HG03066 (cell line): ENCODE results near the gene PLCL1.

ENCODE experiments used
- ATAC-seq: cut with Tn5 transposase; IDR thresholded peaks from one replicate; pipeline ENCODE4 v1.9.1; 2021; ENCODE audit warnings: low read depth; ENCODE audit not compliant: unreplicated experiment

Gene PLCL1

GRCh38 chr2:198097630-198098029 lies 293.2 kb downstream of the PLCL1 start:
- ATAC-seq, result no peak

GRCh38 chr2:198098386-198098785 lies 294.0 kb downstream of the PLCL1 start:
- no peak for ATAC-seq

DNA sequence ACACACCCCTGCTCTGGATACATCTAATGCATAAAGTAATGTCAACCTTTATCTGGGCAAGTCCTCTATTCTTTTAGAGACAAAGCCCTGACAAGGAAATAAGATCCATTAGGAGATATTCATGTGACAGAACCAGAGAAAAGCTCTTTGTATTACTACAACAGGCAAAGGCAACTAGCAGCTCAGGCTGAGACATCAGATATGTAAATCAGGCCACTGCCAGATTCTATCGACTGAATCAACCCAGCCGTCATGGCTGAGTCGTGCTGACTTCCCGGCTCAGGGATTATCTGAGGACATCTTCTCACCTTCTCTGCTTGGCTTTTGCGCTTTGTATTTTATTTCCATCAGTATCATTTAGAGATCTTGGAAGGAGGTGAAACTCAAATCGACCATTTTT lies 294.5 kb downstream of the PLCL1 start:
- ATAC-seq, result no peak

- no peak for ATAC-seq
Measured at GRCh38 chr2:198100346-198100745, 296.0 kb downstream of the PLCL1 start.

GRCh38 chr2:198101688-198102087 lies 297.3 kb downstream of the PLCL1 start:
- ATAC-seq, result no peak

DNA sequence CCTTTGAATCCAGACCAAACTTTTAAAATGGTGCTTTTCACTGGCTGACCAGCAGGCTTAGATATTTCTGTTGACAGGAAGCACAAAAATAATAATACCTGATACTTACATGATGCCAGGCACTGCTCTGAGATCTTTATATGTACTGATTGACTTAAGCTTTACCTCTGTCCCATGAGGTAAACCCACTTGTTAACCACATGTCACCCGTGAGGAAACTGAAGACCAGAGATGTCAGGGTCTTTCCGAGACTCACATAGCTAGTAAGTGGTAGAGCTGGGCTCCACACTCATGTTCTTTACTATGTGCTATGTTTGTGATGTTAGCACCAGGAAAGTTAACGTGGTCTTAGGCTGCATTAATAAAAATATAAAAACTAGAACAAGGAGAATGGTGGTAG lies 297.7 kb downstream of the PLCL1 start:
- ATAC-seq, result no peak

GRCh38 chr2:198102856-198103255 lies 298.5 kb downstream of the PLCL1 start:
- no peak for ATAC-seq

DNA sequence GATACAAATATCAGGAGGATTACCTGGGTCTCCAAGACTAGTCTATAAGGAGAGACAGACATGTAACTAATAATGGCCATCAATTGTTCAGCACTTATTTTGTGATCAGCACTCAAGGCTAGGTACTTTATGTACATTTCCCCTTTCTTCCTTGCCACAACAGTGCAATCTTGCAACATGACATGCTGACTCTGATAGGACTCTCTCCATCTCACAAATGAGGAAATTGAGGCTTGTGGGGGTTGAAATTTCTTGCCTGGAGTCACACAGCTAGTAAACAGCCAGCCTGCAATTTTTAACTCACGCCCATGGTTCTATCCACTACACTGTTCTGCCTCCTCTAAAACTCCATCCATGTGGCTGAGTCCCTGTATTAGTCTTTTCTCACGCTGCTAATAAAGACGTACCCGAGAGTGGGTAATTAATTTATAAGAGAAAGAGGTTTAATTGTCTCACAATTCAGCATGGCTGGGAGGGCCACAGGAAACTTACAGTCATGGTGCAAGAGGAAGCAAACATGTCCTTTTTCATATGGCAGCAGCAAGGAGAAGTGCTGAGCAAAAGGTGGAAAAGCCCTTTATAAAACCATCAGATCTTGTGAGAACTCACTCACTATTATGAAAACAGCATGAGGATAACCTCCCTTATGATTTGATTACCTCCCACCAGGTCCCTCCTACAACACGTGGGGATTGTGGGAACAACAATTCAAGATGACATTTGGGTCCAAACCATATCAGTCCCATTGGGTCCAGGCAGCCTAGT lies 302.4 kb downstream of the PLCL1 start:
- no peak for ATAC-seq

GRCh38 chr2:198113316-198113715 lies 308.9 kb downstream of the PLCL1 start:
- no peak for ATAC-seq

GRCh38 chr2:198114064-198114463 lies 309.7 kb downstream of the PLCL1 start:
- no peak for ATAC-seq

- no peak for ATAC-seq
Measured at GRCh38 chr2:198115201-198115600, 310.8 kb downstream of the PLCL1 start.

DNA sequence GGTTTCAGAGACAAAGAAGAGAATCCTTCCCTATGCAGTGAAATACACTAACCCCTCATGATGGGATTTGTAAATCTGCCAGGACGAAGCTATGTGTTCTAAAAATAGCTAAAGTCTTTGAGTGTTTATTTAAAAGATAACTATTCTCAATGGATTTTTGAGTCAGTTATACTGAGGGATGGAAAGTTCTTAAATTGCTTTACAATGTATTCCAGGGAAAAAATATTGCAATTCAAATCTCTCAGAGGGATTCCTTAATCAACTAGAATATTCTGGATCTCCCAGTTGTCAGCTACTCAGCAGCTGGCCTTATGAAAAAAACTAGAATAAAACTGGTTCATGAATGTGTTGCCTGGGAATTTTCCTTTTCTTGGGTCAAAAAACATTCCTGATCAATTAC lies 312.4 kb downstream of the PLCL1 start:
- ATAC-seq, result no peak

DNA sequence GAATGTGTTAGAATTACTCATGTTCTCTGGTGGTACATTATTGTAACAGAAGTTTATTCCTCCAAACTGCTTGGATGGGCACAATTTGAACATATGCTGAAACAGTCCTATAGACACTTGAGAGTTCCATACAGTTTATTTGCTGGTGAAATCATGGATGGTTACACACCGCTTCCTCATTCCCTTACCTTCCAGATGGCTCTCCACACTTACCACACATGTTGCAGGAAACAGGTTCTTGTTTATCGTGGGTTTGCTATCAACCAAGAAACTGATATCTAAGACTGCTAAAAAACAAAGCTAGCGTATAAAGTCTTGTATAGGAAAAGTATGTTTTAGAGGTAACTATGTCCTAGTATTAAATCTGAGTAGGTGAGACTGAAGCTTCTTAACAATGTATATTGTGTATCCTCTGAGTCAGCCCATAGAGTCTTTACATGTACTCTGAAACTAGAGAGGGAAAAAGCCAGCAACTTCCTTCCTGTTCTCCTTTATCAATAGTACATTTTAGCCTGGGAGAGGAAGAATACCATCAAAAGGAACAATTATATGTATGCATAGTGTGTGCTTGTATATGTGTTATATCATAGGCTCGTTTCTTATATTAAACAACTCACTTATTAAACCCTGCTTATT lies 313.1 kb downstream of the PLCL1 start:
- ATAC-seq, result no peak

GRCh38 chr2:198127627-198128026 lies 323.2 kb downstream of the PLCL1 start:
- peak; percentile 67 for ATAC-seq

GRCh38 chr2:198129609-198130008 lies 325.2 kb downstream of the PLCL1 start:
- ATAC-seq, result no peak

DNA sequence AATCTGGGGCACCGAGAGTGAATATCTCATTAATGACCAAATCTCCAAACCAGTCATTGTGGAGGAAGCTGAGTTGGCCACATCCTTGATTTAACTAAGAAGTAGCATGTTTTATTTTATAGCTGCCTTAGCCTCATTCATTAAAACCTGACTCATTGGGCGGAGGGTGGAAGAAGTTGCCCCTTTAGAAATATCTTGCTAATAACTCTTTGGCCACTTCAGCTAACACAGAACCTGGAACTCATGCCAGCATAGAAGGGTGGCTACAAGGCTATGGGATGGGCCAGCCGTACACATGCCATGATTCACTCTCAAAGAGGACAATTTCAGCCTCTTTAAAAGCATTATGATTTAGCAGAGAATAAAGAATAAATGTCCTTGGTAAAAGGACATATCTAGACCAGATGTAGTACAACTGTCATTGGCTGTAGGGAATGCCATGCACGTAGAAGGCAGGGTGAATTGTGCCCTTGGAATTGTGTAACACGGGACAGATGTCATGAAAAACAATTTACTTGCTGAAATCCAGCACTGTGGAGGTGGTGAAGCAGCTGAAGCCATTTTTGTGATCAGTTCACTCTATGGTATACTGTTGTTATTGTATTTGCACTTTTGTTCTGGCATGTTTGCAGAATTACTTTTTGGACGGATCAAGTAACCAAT lies 330.0 kb downstream of the PLCL1 start:
- no peak for ATAC-seq

DNA sequence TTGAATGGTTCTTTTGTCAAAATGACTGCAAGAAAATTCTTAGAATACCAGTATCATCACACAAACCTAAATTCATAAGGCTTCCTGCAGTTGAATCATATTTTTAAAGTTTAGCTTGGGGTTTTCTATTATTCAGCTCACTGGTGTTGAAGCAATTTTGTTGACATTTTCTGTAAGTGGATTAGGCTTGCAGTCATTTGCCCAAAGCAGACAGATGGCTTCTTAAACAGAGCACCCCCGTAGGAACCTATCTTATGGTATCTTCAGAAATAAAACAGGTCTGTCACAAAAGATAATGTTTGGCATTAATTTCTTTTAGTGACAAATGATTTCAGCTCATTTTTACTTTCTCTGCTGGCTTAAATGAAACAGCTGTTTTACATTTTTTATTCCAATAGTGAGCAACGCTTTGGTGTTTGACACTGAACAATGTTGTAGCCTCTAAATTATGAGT lies 331.1 kb downstream of the PLCL1 start:
- no peak for ATAC-seq

DNA sequence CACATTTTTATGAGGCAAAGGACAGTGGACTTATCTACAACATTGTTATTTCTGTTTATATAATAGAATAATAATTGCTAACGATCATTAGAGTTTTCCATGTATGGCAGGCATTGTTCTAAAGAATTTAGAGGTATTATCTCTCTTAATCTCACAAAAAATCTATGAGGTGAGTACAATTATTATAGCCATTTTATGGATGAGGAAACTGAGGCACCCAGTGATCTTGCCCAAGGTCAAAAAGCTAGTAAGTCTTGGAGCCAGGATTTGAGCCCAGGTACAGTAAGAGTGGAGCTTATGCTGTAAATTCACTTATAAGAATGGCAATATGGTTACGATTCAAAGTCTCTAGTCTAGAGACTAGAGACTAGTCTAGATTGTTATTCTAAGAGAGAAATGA lies 331.7 kb downstream of the PLCL1 start:
- no peak for ATAC-seq

DNA sequence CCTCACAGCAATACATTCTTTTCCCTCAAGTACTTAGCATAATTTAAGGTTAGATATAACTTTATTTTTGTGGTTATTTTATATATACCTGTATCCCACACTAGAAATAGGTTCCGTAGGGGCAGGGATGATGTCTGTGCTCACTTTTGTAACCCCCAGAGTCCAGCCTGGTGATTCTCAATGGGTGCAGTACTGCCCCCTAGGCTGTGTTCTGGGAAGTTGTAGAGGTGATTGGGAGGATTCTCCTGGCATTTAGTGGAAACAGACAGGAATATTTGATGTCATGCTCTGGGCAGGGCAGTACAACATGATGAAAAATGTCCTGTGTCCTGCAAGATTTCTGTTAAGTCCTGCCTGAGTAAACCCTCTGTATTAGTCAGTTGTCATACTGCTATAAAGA lies 333.3 kb downstream of the PLCL1 start:
- ATAC-seq, result no peak

GRCh38 chr2:198141726-198142125 lies 337.3 kb downstream of the PLCL1 start:
- ATAC-seq, result no peak

GRCh38 chr2:198143156-198143555 lies 338.8 kb downstream of the PLCL1 start:
- no peak for ATAC-seq

DNA sequence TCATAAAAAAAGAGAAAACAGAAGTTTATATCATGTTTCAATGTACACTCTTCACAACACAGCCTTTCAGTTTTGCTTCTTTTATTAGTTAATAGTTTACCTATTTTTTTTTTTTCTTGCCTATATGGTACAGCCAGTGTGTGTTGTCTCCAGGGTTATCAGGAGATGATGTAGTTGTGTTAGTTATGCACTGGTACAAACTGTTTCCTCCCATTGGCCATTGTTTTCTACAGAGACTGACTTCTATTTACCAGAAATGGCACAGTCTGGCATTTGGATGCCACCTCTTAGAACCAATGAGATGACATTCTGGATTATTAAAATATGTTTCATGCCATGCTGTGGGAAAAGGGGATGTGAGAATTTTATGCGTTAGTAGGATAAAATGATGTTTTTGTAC lies 339.4 kb downstream of the PLCL1 start:
- no peak for ATAC-seq
